NK-92 (cell line): Measurements from ENCODE around the gene CHST11.

ENCODE experiments used
- DNase-seq: peaks from one replicate; lab custom pipeline; 2025; ENCODE audit not compliant: unreplicated experiment; lab: John Stamatoyannopoulos, UW

Gene CHST11

GRCh38 chr12:104502638-104503037 lies 45.9 kb downstream of the CHST11 start:
- DNase-seq = no peak

GRCh38 chr12:104503191-104503590 lies 46.4 kb downstream of the CHST11 start:
- no peak for DNase-seq

- DNase-seq = no peak
Observed at GRCh38 chr12:104504146-104504545, 47.4 kb downstream of the CHST11 start.

GRCh38 chr12:104505095-104505818 lies 48.5 kb downstream of the CHST11 start:
- DNase-seq = no peak

- DNase-seq = no peak
Observed at GRCh38 chr12:104506676-104507401, 50.1 kb downstream of the CHST11 start.

- no peak for DNase-seq
Observed at GRCh38 chr12:104507672-104508071, 50.9 kb downstream of the CHST11 start.

GRCh38 chr12:104508752-104509446 lies 52.2 kb downstream of the CHST11 start:
- no peak for DNase-seq

GRCh38 chr12:104510145-104510872 lies 53.6 kb downstream of the CHST11 start:
- no peak for DNase-seq

GRCh38 chr12:104510873-104511440 lies 54.2 kb downstream of the CHST11 start:
- no peak for DNase-seq

GRCh38 chr12:104513681-104514080 lies 56.9 kb downstream of the CHST11 start:
- DNase-seq = no peak

GRCh38 chr12:104514092-104514810 lies 57.5 kb downstream of the CHST11 start:
- no peak for DNase-seq

- no peak for DNase-seq
Observed at GRCh38 chr12:104515899-104516298, 59.2 kb downstream of the CHST11 start.

- no peak for DNase-seq
Observed at GRCh38 chr12:104516821-104517220, 60.1 kb downstream of the CHST11 start.

GRCh38 chr12:104517880-104518279 lies 61.1 kb downstream of the CHST11 start:
- DNase-seq = no peak

GRCh38 chr12:104519190-104520019 lies 62.7 kb downstream of the CHST11 start:
- DNase-seq = no peak

- no peak for DNase-seq
Observed at GRCh38 chr12:104520242-104520900, 63.6 kb downstream of the CHST11 start.

GRCh38 chr12:104521731-104522130 lies 65.0 kb downstream of the CHST11 start:
- no peak for DNase-seq

- no peak for DNase-seq
Observed at GRCh38 chr12:104522985-104523722, 66.4 kb downstream of the CHST11 start.
